Thyroid gland (tissue), 4 donors: Measurements from ENCODE around the gene CD99L2.

Experiments
- POLR2A ChIP-seq, 2 donors: fragments of 450-650 bp; IDR thresholded peaks; one replicate each; pipeline ENCODE4 v1.6.1; 2017; ENCODE audit warnings: antibody characterized with exemption in 2 of 2, mild to moderate bottlenecking in 2 of 2, moderate library complexity in 1 of 2
- TF ChIP-seq, protein P1 (sequence below), 6 experiments: fragments of 200-600 bp in 3 of 6; fragments of 450-650 bp in 3 of 6; sonication (generic) in 3 of 6; IDR thresholded peaks; one replicate each; pipeline ENCODE4 v1.5.1; 2016 to 2019; ENCODE audit warnings: antibody characterized with exemption in 6 of 6, mild to moderate bottlenecking in 2 of 6, inconsistent platforms in 1 of 6, moderate library complexity in 1 of 6

DNA sequence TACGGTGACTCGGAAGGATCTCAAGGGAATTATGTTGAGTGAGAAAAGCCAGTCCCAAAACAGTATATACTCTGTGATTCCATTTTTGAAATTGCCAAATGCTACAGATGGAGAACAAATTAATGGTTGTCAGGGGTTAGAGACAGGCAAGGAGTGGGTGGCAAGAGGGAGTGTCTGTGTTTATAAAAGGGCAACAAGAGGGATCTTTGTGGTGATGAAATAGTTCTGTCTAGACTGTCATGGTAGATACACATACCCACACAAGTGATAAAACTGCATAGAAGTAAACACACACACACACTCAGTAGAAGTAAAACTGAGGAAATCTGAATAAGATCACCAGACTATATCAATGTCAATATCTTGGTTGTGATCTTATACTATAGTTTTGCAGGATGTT, 92.7 kb downstream of the CD99L2 start:
- TF ChIP-seq, protein P1, sequence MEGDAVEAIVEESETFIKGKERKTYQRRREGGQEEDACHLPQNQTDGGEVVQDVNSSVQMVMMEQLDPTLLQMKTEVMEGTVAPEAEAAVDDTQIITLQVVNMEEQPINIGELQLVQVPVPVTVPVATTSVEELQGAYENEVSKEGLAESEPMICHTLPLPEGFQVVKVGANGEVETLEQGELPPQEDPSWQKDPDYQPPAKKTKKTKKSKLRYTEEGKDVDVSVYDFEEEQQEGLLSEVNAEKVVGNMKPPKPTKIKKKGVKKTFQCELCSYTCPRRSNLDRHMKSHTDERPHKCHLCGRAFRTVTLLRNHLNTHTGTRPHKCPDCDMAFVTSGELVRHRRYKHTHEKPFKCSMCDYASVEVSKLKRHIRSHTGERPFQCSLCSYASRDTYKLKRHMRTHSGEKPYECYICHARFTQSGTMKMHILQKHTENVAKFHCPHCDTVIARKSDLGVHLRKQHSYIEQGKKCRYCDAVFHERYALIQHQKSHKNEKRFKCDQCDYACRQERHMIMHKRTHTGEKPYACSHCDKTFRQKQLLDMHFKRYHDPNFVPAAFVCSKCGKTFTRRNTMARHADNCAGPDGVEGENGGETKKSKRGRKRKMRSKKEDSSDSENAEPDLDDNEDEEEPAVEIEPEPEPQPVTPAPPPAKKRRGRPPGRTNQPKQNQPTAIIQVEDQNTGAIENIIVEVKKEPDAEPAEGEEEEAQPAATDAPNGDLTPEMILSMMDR (IDR thresholded peaks at IDR 0.05) = no peak
- TF ChIP-seq POLR2A (IDR thresholded peaks at IDR 0.05) = no peak
